ENCODE measurements around the gene TKTL1. TPM values are rescaled to one million over a fixed set of nuclear protein-coding genes. Genes with fewer than 3 reads are reported as not detected.

TKTL1 gene
- total RNA-seq, 1 experiment from 2014 or later, result not detected

DNA sequence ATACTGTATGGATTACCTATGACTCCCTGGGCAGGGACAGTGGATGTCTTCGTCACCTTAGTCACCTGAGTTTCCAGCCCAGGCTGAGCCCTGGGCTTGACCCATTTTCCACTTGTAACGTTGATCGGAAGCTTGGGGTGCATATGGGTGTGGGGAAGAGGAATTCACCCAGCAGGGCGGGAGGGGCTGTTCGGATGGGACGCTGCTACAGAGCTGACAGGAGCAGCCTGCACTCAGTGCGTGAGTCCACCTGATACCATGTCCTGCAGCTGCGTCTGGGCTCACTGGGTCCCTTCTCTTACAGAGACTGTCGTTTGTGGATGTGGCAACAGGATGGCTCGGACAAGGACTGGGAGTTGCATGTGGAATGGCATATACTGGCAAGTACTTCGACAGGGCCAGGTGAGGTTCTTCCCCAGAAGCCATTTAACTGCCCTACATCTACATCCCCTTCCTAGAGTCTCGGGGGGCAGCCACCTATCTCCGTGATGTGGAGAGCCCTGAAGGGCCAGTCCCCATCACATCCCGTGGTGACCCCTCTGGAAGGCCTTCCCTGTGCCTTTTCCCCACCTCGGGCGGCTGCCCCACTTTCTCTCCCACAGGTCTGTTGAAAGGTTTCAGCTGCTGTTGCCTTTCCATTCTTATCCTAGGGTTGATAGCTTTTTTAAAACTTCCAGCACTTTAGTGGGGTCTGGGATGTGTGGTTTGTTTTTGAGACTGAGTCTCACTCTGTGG, 13.6 kb downstream of the TKTL1 start:
- Histone ChIP-seq H3K9me3 (ENCODE audit: control insufficient read depth, insufficient read depth, low read depth, low read length) (no peaks in the 10 kb centered on the region), H3K4me1 (ENCODE audit: control insufficient read depth, insufficient read depth, low read length) (no peaks in the 10 kb centered on the region), H3K36me3 (ENCODE audit: control insufficient read depth, insufficient read depth, low read length) (no peaks in the 10 kb centered on the region), H3K27ac (ENCODE audit: low read length) (no peak overlapping the region), H3K27me3 (ENCODE audit: control insufficient read depth, insufficient read depth, low read length) (no peaks in the 10 kb centered on the region), H3K4me3 (ENCODE audit: low read depth in 2 of 2, low read length in 2 of 2) (no peak overlapping the region)
- TF ChIP-seq SIN3A (IDR thresholded peaks at IDR 0.05; ENCODE audit: borderline replicate concordance, insufficient read depth, low read depth, low read length), result no peak
- TF ChIP-seq POLR2AphosphoS5 (IDR thresholded peaks at IDR 0.05; ENCODE audit: low read depth, low read length), result no peak
- TF ChIP-seq TCF7L2 (IDR thresholded peaks at IDR 0.05; ENCODE audit: low read depth, low read length), result no peak
- TF ChIP-seq, protein P1, sequence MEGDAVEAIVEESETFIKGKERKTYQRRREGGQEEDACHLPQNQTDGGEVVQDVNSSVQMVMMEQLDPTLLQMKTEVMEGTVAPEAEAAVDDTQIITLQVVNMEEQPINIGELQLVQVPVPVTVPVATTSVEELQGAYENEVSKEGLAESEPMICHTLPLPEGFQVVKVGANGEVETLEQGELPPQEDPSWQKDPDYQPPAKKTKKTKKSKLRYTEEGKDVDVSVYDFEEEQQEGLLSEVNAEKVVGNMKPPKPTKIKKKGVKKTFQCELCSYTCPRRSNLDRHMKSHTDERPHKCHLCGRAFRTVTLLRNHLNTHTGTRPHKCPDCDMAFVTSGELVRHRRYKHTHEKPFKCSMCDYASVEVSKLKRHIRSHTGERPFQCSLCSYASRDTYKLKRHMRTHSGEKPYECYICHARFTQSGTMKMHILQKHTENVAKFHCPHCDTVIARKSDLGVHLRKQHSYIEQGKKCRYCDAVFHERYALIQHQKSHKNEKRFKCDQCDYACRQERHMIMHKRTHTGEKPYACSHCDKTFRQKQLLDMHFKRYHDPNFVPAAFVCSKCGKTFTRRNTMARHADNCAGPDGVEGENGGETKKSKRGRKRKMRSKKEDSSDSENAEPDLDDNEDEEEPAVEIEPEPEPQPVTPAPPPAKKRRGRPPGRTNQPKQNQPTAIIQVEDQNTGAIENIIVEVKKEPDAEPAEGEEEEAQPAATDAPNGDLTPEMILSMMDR (IDR thresholded peaks at IDR 0.05), result no peak
- TF ChIP-seq, protein P2, sequence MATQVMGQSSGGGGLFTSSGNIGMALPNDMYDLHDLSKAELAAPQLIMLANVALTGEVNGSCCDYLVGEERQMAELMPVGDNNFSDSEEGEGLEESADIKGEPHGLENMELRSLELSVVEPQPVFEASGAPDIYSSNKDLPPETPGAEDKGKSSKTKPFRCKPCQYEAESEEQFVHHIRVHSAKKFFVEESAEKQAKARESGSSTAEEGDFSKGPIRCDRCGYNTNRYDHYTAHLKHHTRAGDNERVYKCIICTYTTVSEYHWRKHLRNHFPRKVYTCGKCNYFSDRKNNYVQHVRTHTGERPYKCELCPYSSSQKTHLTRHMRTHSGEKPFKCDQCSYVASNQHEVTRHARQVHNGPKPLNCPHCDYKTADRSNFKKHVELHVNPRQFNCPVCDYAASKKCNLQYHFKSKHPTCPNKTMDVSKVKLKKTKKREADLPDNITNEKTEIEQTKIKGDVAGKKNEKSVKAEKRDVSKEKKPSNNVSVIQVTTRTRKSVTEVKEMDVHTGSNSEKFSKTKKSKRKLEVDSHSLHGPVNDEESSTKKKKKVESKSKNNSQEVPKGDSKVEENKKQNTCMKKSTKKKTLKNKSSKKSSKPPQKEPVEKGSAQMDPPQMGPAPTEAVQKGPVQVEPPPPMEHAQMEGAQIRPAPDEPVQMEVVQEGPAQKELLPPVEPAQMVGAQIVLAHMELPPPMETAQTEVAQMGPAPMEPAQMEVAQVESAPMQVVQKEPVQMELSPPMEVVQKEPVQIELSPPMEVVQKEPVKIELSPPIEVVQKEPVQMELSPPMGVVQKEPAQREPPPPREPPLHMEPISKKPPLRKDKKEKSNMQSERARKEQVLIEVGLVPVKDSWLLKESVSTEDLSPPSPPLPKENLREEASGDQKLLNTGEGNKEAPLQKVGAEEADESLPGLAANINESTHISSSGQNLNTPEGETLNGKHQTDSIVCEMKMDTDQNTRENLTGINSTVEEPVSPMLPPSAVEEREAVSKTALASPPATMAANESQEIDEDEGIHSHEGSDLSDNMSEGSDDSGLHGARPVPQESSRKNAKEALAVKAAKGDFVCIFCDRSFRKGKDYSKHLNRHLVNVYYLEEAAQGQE (IDR thresholded peaks at IDR 0.05; ENCODE audit: insufficient read depth in 1 of 2, low read depth in 2 of 2, low read length in 1 of 2), result no peak
- intact Hi-C loops (cut with micrococcal nuclease; ENCODE audit: unreplicated experiment), result no loop called here
- CTCF ChIA-PET, result no interaction called here
- POLR2A ChIA-PET, result no interaction called here
- BruUV-seq (replicated peaks), result no TSS peak
- ATAC-seq (no peak), DNase-seq (ENCODE audit: low read depth, low spot score) (no peak)
- in situ Hi-C loops (cut with HindIII; ENCODE audit: low pct_unique_long_range_greater_than_20kb, low sequenced_read_pairs), result no loop called here

DNA sequence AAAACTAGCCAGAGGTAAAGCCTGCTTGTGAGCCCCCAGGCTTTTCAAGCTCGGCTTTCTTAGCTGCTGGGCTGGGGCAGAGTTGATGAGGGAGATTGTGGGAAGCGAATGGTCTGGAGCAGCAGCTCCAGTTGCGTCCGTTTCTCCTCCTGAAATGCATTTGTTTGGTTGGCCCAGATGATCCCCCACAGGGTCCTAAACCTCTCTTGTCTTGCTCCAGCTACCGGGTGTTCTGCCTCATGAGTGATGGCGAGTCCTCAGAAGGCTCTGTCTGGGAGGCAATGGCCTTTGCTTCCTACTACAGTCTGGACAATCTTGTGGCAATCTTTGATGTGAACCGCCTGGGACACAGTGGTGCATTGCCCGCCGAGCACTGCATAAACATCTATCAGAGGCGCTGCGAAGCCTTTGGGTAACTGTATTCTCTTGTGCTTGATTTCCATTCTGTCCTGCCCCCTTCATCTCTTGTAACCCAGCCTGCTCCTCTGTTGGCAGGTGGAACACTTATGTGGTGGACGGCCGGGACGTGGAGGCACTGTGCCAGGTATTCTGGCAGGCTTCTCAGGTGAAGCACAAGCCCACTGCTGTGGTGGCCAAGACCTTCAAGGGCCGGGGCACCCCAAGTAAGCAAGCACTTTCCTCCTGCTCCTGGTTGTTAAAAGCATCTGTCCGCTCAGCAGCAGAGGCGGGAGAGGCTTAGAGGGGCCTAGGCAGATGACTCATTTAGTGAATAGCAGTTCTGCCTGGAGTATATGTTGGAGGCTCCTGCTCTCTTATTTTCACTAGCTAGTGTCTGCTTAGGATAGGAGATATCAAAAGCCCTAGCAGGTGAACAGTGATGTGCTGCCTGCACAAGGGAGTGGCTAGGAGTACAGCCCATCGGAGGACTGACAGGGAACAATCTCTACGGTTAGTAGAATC, 15.3 kb downstream of the TKTL1 start:
- in situ Hi-C loops (cut with HindIII; ENCODE audit: low pct_unique_long_range_greater_than_20kb, low sequenced_read_pairs) (no loop called here), intact Hi-C loops (cut with micrococcal nuclease; ENCODE audit: unreplicated experiment) (no loop called here)
- H3K36me3 ChIP-seq (ENCODE audit: control insufficient read depth, insufficient read depth, low read length), result no peaks in the 10 kb centered on the region
- ATAC-seq (no peak), DNase-seq (ENCODE audit: low read depth, low spot score) (no peak)
- H3K27me3 ChIP-seq (ENCODE audit: control insufficient read depth, insufficient read depth, low read length), result no peaks in the 10 kb centered on the region
- H3K4me3 ChIP-seq (ENCODE audit: low read depth in 2 of 2, low read length in 2 of 2), result no peak overlapping the region
- POLR2A ChIA-PET, result interaction anchor here (0.5 to 0.6 kb wide), 2 partner anchors 8 to 425 kb away, joined by 6 to 7 read pairs; partner anchors contain the start of gene L1CAM
- no peaks in the 10 kb centered on the region for H3K4me1 ChIP-seq (ENCODE audit: control insufficient read depth, insufficient read depth, low read length)
- TF ChIP-seq, protein P1 (IDR thresholded peaks at IDR 0.05), result no peak
- TF ChIP-seq SIN3A (IDR thresholded peaks at IDR 0.05; ENCODE audit: borderline replicate concordance, insufficient read depth, low read depth, low read length) (no peak), TCF7L2 (IDR thresholded peaks at IDR 0.05; ENCODE audit: low read depth, low read length) (no peak), POLR2AphosphoS5 (IDR thresholded peaks at IDR 0.05; ENCODE audit: low read depth, low read length) (no peak)
- TF ChIP-seq, protein P2 (IDR thresholded peaks at IDR 0.05; ENCODE audit: insufficient read depth in 1 of 2, low read depth in 2 of 2, low read length in 1 of 2), result no peak
- H3K9me3 ChIP-seq (ENCODE audit: control insufficient read depth, insufficient read depth, low read depth, low read length), result no peaks in the 10 kb centered on the region
- CTCF ChIA-PET, result no interaction called here
- no peak overlapping the region for H3K27ac ChIP-seq (ENCODE audit: low read length)
- BruUV-seq (replicated peaks), result no TSS peak

Data from Panc1 (cell line).